HG03060 (cell line): Measurements from ENCODE around the gene TWNK.
A peak's percentile ranks its signal among the peaks of the same experiment; 100 is the strongest.

Experiments used
- ATAC-seq: cut with Tn5 transposase; IDR thresholded peaks from one replicate; pipeline ENCODE4 v1.9.1; 2021; ENCODE audit warnings: low read depth, moderate number of reproducible peaks; ENCODE audit not compliant: unreplicated experiment

TWNK gene

DNA sequence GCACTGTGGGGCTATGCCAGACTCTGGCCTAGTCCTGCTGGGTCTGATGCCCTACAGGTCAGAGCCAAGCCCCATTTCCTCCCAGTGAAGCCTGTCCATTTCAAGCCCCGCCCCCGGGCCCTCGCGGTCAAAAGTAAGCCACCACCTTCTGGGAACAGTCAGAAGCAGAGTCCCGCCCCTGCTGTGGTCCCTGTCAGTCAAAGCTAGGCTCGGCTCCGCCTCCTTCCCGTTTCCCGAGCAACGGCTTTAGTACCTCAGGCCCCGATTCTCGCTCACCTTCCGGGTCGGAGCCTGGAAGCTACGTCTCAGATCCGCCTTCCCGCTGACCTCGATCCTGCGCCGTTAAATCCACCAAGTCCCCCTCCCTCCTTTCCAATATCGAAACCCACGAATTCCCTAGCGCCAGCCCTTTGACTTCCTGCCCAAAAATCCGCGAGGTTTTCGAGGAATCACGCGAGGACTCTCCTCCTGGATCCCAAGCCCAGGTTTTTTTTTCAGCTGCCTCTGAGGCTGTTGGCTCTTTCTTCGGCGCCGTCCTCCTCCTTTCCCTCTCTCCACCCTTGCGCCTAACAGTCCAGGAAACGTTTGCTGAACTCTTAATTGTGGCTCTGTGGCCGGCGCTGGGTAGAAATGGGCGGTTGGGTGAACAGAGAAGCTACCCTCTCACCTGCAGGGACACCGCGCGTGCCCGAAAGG, 55.5 kb downstream of the TWNK start:
- peak; percentile 93 for ATAC-seq

DNA sequence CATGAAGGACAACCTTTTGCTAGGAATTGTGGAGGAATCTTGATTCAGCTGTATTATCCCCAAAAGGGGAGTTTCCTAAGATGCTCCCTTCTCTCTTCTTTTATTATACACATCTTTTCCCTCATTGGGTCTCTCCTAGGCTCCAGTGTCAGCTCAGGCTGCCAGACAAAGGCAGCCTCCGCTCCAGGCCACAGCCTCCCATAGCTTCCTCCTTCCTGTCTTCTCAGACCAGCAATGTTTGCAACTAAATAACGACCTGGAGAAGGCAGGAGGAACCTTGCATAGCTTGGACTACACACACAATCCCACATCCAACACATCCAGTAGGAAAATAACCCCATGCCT, 56.0 kb downstream of the TWNK start:
- ATAC-seq = no peak
